Stimulated activated CD4-positive, alpha-beta T cell treated with anti-CD3 and anti-CD28 coated beads, Interleukin-4, amount 100 ng/mL, for 1 hour (primary cell): ENCODE measurements around the gene DCTD.

Experiments used
- DNase-seq: peaks from one replicate; pipeline ENCODE4 v3.0.0-alpha.2; 2020

Gene DCTD

GRCh38 chr4:182869697-182870096 lies 47.5 kb downstream of the DCTD start:
- DNase-seq = no peak

DNA sequence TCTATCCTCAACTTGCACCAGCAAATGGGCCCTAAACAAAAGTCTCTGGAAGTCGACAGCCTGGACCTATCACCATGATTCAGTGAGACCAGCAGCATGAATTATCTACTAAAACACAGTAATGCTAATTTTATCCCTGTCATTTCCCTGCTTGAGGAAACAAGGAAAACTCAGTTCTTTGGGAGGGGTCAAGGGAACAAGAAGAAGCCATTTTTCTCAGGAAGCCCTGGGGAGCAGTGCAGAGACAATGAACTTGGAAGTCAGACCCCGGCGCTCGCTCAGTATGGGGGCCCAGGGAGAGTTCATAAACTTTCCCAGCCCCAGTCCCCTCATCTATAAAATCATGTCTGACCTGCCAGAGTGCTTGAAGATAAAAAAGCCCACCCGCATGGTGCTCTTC lies 50.4 kb downstream of the DCTD start:
- no peak for DNase-seq

GRCh38 chr4:182863501-182863900 lies 53.7 kb downstream of the DCTD start:
- DNase-seq = no peak

DNA sequence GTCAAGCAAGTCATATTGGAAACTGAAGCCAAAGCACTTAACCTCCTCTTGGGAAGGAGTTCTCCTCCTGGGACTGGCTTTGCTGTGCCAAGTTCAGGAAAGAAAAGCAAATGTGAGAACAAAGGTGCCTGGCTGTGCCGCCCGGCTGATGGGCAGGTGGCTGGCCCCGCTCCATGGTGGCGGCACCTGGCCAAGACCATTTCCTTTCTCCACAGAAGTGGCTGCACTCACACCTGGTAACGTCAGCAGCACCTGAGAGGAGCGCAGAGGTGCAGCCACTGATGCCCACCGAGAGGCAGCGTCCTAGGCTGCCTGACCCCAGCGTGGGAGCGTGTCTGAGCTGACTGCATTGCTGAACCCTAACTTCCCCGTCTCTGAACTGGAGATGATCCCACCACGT lies 54.3 kb downstream of the DCTD start:
- DNase-seq = no peak

DNA sequence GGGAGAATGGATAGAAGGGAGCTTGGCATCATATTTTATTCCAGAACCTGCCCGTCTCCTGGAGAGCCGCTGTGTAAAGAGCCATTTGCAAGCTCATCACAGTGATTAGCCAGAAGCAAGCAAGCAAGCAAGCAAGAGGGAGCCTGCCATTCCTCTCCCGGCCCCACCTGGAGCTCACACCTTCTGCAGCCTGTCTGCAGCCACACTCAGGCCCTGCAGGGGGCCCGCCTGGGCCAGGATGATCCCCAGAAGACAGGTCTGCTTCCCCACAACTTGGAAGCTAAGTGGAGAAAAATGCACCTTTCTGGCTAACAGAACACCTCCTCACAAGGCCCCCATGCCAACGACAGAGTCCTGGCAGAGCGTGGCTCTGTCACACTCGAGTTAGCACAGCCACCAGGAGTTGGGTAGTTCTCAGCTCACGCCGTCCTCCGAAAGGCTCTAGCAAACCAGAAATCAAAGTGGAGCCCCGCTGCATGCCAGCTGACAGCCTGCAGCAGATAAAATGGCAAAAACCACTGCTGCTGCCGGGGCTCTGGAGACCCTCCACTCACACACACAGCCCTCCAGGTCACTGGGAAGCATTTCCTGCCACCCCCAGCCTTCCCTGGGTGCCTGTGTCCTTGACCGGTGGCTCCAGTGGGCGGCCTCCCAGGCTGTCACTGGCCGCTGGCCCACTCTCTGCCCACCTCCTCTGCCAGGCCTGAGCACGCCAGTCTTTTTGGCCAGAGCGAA lies 54.9 kb downstream of the DCTD start:
- DNase-seq = no peak

DNA sequence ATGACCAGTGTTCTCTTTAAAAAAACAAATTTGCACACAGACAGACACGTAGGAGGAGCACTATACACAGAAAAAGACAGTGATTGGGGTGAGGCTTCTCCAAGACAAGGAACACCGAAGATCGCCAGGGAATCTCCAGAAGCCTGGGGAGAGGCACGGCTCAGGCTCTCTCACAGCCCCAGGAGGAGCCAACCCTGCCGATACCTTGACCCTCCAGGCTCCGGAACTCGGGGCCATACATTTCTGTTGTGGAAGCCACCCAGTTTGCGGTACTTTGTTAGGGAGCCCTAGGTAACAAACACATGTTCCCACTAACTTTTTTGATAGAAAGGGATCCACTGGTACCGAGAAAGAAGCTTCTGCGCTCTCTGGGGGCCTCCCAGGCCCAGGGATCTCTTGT lies 55.8 kb downstream of the DCTD start:
- no peak for DNase-seq

GRCh38 chr4:182859730-182860129 lies 57.5 kb downstream of the DCTD start:
- DNase-seq = no peak

- DNase-seq = no peak
Measured at GRCh38 chr4:182858711-182859110, 58.5 kb downstream of the DCTD start.

DNA sequence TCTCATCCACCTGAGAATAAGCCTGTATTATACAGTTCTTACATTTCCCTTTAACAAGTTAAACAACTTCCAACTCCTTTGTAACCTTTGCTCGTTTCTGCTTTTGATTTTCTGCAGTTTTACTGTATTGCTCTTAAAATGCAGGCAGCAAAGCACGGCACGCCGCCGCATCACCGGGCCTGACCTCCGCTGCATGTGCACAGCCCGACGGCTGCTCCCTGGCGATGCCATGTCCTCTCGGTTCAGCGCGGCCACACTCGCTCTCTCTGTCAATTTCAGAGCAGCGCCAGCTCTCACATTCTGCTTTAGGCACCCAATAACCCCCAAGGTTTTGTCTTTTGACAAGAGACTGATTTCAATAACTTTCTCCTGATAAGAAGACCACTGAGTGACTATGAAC lies 60.3 kb downstream of the DCTD start:
- no peak for DNase-seq

GRCh38 chr4:182855877-182856276 lies 61.3 kb downstream of the DCTD start:
- DNase-seq = no peak

- DNase-seq = no peak
Measured at GRCh38 chr4:182855312-182855711, 61.9 kb downstream of the DCTD start.

GRCh38 chr4:182854466-182854865 lies 62.7 kb downstream of the DCTD start:
- DNase-seq = no peak

GRCh38 chr4:182853731-182854330 lies 63.4 kb downstream of the DCTD start:
- DNase-seq = no peak

GRCh38 chr4:182848685-182849084 lies 68.5 kb downstream of the DCTD start:
- no peak for DNase-seq

DNA sequence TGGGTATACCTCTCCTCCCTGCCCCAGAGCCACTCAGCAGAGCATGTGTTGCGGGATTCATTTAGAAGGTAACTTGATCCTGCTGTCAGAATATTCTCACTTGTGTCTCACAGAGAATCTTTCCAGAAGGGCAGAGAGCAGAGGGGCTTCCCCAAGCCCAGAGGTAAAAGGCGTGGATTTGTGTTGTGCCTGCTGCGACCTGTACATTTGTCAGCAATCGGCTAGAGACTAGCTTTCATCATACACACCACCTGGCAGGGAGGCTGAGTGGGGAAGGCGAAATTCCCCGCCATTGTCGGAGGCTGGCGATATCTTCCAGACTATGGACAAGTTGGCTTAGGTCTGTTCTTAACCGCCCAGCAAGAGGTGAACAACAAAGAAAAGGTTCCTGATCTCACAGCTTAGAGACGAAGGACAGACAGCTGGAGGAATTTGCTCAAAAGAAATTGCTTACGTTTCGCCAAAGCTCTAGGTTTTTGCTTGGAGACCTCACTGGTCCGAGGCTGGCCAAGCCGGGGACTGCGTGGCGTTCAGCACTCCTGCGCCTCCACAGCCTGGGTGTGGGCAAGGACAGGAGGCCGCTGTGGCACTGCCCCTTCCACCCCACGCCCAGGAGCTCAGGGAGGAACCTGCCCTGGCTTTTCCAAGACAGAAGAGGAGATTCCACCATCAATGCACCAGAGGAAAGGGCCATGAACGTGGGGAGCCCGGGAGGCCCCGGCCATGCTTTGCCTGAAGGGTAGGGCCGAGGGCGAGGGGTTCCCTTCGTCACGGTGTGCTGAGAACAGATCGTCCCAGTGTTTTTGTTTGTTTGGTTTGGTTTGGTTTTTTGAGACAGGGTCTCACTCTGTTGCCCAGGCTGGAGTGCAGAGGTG lies 69.4 kb downstream of the DCTD start:
- no peak for DNase-seq

GRCh38 chr4:182846036-182846435 lies 71.2 kb downstream of the DCTD start:
- DNase-seq = no peak

GRCh38 chr4:182845618-182846017 lies 71.6 kb downstream of the DCTD start:
- no peak for DNase-seq

DNA sequence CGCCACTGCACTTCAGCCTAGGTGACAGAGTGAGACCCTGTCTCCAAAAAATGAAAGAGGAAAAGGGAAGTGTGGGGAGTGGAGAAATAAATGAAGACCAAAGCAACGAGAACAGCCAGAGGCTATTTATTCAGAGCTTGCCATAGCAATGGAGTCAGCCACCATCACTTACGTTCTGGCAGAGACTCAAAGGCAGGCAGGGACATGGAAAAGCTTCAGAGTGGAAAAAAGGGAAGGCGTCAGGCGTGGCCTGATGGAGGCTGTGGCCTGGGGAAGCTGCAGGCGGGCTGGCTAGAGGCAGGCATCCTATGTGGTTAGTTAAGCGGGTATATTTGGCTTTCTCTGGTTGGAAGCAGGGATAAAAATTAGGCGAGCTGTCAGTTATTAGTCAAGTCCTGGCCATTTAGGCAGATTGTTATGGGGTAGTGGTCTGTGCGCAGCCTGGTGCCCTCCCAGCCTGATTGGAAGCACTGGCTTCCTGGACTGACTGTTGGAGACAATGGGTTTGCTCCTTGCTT lies 73.3 kb downstream of the DCTD start:
- no peak for DNase-seq

- no peak for DNase-seq
Measured at GRCh38 chr4:182842759-182843390, 74.3 kb downstream of the DCTD start.

DNA sequence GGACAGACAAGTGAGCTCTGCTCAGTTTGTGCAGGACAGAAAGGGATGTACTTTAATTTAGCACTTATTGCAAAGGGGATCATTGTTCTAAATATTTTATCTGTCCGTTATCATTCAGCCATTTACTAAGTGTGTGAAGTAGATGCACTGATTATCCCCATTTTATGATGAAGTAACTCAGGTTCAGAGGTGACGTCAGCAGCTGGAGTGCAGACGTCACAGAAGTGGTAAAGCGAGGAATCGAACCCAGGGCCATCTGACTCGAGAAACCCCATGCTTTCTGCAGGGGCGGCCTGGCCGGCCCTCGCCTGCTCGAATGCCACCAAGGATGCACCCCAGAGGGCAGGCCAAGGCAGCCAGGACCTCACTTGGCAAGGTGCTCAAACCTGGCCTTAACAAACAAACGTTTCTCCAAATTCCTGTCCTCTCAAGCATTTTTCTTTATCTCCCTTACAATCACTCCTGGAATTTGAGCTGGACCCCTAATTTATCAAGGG lies 75.0 kb downstream of the DCTD start:
- no peak for DNase-seq

DNA sequence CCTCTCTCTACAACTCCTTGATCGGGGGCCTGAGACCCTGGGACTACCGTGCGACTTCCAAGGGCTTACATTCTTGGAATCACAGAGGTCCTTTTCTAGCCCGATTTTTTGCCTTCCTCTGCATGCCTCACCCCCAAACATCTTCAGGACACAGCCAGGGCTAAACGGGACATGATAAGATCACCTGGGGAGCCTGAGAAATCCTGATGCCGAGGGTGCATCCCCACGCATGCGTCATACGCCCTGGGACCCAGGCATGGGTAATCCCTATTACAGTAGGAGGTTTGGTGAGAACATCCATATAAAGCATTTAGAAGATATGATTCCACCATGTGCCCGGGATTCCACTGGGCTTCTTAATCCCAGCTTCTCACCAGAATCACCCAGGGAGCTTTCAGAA lies 77.1 kb downstream of the DCTD start:
- no peak for DNase-seq
